PC-3 (cell line): ENCODE data around the gene PPP1R2C. TPM values are rescaled to one million over a fixed set of nuclear protein-coding genes. Genes with fewer than 3 reads are reported as not detected.

Experiments
- ATAC-seq: fragments of 200-7000 bp; cut with Tn5 transposase; 2 replicates; pipeline ENCODE4 v1.9.1; 2020; ENCODE audit warnings: mild to moderate bottlenecking, moderate library complexity
- BruUV-seq: library from RNA; stranded (reverse); fragments of 400-500 nt; replicated peaks from 2 replicates; lab custom pipeline; 2021; lab: Mats Ljungman, UMichigan
- CTCF ChIA-PET: fragments of 300-600 bp; sonication (Branson Sonifier 250); formaldehyde crosslinking; loops from one replicate; lab custom pipeline; 2022; ENCODE audit warnings: antibody characterized with exemption; lab: Charles Lee
- POLR2A ChIA-PET: fragments of 300-600 bp; sonication (Branson Sonifier 250); formaldehyde crosslinking; loops from one replicate; lab custom pipeline; 2022; ENCODE audit warnings: antibody characterized with exemption; ENCODE audit not compliant: unreplicated experiment; lab: Charles Lee
- DNase-seq: peaks from one replicate; pipeline ENCODE4 v3.0.0-alpha.2; 2015
- H2AFZ ChIP-seq: fragments of 300-600 bp; sonication (generic); 2 replicates; pipeline ENCODE4 v1.6.0; 2016; ENCODE audit warnings: antibody characterized with exemption, low read length
- H3F3A ChIP-seq: fragments of 300-600 bp; sonication (generic); one replicate; pipeline ENCODE4 v1.6.0; 2017; ENCODE audit warnings: antibody characterized with exemption, low read length, control low read depth, mild to moderate bottlenecking; ENCODE audit not compliant: unreplicated experiment
- H3K27ac ChIP-seq: fragments of 300-600 bp; sonication (generic); 2 replicates; pipeline ENCODE4 v1.5.1; 2016; ENCODE audit warnings: mild to moderate bottlenecking, low read length
- H3K27me3 ChIP-seq: fragments of 300-600 bp; sonication (generic); 2 replicates; pipeline ENCODE4 v1.6.1; 2016; ENCODE audit warnings: low read length, mixed read lengths
- H3K36me3 ChIP-seq: fragments of 300-600 bp; sonication (generic); 2 replicates; pipeline ENCODE4 v1.6.1; 2016; ENCODE audit warnings: low read depth, mixed run types, low read length, mixed read lengths
- H3K4me1 ChIP-seq: fragments of 300-600 bp; sonication (generic); 2 replicates; pipeline ENCODE4 v1.5.1; 2016; ENCODE audit warnings: low read length; ENCODE audit not compliant: insufficient read depth
- H3K4me2 ChIP-seq: fragments of 300-600 bp; sonication (generic); 2 replicates; pipeline ENCODE4 v1.6.0; 2016; ENCODE audit warnings: low read length
- H3K4me3 ChIP-seq: fragments of 300-600 bp; sonication (generic); 2 replicates; pipeline ENCODE4 v1.5.1; 2016; ENCODE audit warnings: mild to moderate bottlenecking, low read length, mixed read lengths
- H3K79me2 ChIP-seq: fragments of 300-600 bp; sonication (generic); 2 replicates; pipeline ENCODE4 v1.6.1; 2017; ENCODE audit warnings: low read length, mixed read lengths
- H3K9ac ChIP-seq: fragments of 300-600 bp; sonication (generic); 2 replicates; pipeline ENCODE4 v1.6.0; 2016; ENCODE audit warnings: mild to moderate bottlenecking, low read length
- H3K9me2 ChIP-seq: fragments of 300-600 bp; sonication (generic); replicated peaks from 2 replicates; pipeline ENCODE4 v1.6.1; 2016; ENCODE audit warnings: mixed run types, low read length, mixed read lengths
- H3K9me3 ChIP-seq: fragments of 300-600 bp; sonication (generic); 2 replicates; pipeline ENCODE4 v1.6.1; 2016; ENCODE audit warnings: low read length, mixed read lengths
- H4K20me1 ChIP-seq: fragments of 300-600 bp; sonication (generic); 2 replicates; pipeline ENCODE4 v1.6.1; 2016; ENCODE audit warnings: low read length, mixed read lengths
- CTCF ChIP-seq: fragments of 300-600 bp; sonication (generic); conservative IDR thresholded peaks from 2 replicates; pipeline ENCODE4 v1.5.1; 2017; ENCODE audit warnings: antibody characterized with exemption, low read depth, mild to moderate bottlenecking, low read length
- EZH2 ChIP-seq: fragments of 300-600 bp; sonication (generic); IDR thresholded peaks from one replicate; pipeline ENCODE4 v1.6.1; 2017; ENCODE audit warnings: antibody characterized with exemption, mild to moderate bottlenecking, low read length; ENCODE audit not compliant: unreplicated experiment
- EZH2phosphoT487 ChIP-seq: fragments of 300-600 bp; sonication (generic); IDR thresholded peaks from 2 replicates; pipeline ENCODE4 v1.6.1; 2018; ENCODE audit warnings: mild to moderate bottlenecking, antibody characterized with exemption, low read length, borderline replicate concordance
- intact Hi-C: fragments of 100-400 bp; cut with micrococcal nuclease; formaldehyde crosslinking; loops from 2 replicates; pipeline ENCODE4 v1.9.0; 2023
- total RNA-seq: library from RNA; depleted of rRNA; stranded (reverse); fragments of >200 nt; gene quantifications from 2 replicates; pipeline ENCODE4 v1.2.3, GENCODE V29; 2014

PPP1R2C gene
- total RNA-seq, 1 experiment from 2014 or later = not detected

- intact Hi-C loops = no loop called here
- no peak overlapping the region for H3K4me3 ChIP-seq
- no peaks in the 10 kb centered on the region for H3K9me3 ChIP-seq
- no peaks in the 10 kb centered on the region for H4K20me1 ChIP-seq
- H3K27ac ChIP-seq = no peak overlapping the region
- no peaks in the 10 kb centered on the region for H3K36me3 ChIP-seq
- no peaks in the 10 kb centered on the region for H3F3A ChIP-seq
- POLR2A ChIA-PET = no interaction called here
- BruUV-seq = no TSS peak
- H3K4me1 ChIP-seq = no peaks in the 10 kb centered on the region
- no peak overlapping the region for H2AFZ ChIP-seq
- DNase-seq (no peak), ATAC-seq (no peak)
- CTCF ChIA-PET = no interaction called here
- H3K79me2 ChIP-seq = no peaks in the 10 kb centered on the region
- no peaks in the 10 kb centered on the region for H3K9me2 ChIP-seq
- no peak overlapping the region for H3K9ac ChIP-seq
- no peaks in the 10 kb centered on the region for H3K27me3 ChIP-seq
- no peak overlapping the region for H3K4me2 ChIP-seq
- no peak for TF ChIP-seq EZH2phosphoT487
- no peak for TF ChIP-seq CTCF
- TF ChIP-seq EZH2 = no peak
Measured at GRCh38 chrX:42770566-42770965, 7.4 kb downstream of the PPP1R2C start.

GRCh38 chrX:42759881-42760280, 18.1 kb downstream of the PPP1R2C start:
- Histone ChIP-seq H2AFZ (no peak overlapping the region), H3K4me3 (no peak overlapping the region), H3K36me3 (no peaks in the 10 kb centered on the region), H3F3A (no peaks in the 10 kb centered on the region), H3K79me2 (no peaks in the 10 kb centered on the region), H3K4me2 (no peak overlapping the region), H3K27ac (no peak overlapping the region), H3K27me3 (no peaks in the 10 kb centered on the region), H3K9me3 (no peaks in the 10 kb centered on the region), H3K4me1 (no peaks in the 10 kb centered on the region), H3K9ac (no peak overlapping the region), H4K20me1 (no peaks in the 10 kb centered on the region), H3K9me2 (no peaks in the 10 kb centered on the region)
- DNase-seq (no peak), ATAC-seq (no peak)
- intact Hi-C loops = no loop called here
- TF ChIP-seq EZH2phosphoT487 (no peak), EZH2 (no peak), CTCF (no peak)
- ChIA-PET CTCF (no interaction called here), POLR2A (no interaction called here)
- no TSS peak for BruUV-seq

GRCh38 chrX:42755815-42756214, 22.1 kb downstream of the PPP1R2C start:
- Histone ChIP-seq H3K9me2 (no peaks in the 10 kb centered on the region), H3K79me2 (no peaks in the 10 kb centered on the region), H3K27ac (no peak overlapping the region), H3K4me1 (no peaks in the 10 kb centered on the region), H3K27me3 (no peaks in the 10 kb centered on the region), H2AFZ (no peak overlapping the region), H3K9me3 (no peaks in the 10 kb centered on the region), H3K4me3 (no peak overlapping the region), H3F3A (no peaks in the 10 kb centered on the region), H3K4me2 (no peak overlapping the region), H4K20me1 (no peaks in the 10 kb centered on the region), H3K36me3 (no peaks in the 10 kb centered on the region), H3K9ac (no peak overlapping the region)
- no peak for ATAC-seq
- no peak for TF ChIP-seq EZH2phosphoT487
- TF ChIP-seq CTCF = no peak
- no peak for TF ChIP-seq EZH2
- ChIA-PET POLR2A (no interaction called here), CTCF (no interaction called here)
- intact Hi-C loops = no loop called here
- DNase-seq = peak; percentile 51
- BruUV-seq = no TSS peak
